ENCODE measurements around the gene INSIG2.
"Not testable (repeated sequence)": the region's sequence is repeated elsewhere in the genome, so short reads cannot be mapped to it uniquely, and the experiment has no call there.

The INSIG2 gene

DNA sequence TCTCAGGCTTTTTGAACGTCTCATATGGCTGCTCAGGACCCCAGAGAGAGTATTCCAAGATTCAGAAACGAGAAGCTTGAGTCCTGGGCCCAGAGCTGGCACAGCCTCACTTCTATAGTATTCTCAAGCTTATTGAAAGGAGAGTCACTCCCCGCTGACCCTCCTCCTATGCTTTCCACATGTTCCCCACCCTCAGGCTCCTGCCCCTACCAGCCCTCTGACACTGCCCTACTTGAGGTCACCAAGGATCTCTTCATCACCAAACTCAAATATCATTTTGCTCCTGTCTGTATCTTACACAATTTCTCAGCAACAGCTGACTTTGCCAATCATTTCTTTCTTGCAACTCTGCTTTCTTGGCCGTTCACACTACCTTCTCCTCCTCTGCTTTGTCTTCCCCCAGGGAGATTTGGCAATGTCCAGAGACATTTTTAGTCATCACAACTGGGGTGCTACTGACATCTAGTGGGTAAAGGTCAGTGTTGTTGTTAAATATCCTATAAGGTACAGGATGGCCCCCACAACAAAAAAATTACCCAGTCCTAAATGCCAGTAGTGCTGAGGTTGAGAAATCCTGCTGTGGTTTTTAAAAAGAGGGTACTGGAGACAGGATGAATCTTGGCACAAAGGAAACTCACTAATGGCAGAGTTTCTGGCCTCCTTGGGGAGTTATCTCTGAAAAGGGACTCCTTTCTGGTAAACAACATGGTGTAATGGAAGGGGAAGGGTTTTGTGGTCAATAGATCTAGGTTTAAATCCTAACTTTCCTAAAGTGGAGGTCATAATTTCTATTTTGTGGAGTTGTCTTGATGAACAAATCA lies 26.9 kb upstream of the INSIG2 start:
- no peak for DNase-seq

DNA sequence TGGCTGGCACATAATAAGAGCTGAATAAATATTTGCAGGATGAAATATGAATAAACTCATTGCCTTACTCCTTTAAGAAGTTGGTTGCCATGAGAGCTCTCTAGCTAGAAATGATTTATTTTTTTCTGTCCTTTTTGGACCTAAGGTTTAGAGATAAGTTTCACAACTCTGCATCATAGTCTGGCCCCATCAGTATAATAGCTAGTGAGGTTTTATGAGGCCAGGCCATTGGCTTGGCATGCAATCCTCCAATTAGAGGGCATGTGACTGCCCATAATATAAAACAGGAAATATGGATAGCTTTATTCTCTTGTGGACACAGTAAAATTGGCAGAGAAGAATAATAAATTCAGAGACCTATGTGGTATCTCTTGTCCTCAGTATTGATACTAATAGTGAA lies 26.2 kb upstream of the INSIG2 start:
- DNase-seq, result no peak

DNA sequence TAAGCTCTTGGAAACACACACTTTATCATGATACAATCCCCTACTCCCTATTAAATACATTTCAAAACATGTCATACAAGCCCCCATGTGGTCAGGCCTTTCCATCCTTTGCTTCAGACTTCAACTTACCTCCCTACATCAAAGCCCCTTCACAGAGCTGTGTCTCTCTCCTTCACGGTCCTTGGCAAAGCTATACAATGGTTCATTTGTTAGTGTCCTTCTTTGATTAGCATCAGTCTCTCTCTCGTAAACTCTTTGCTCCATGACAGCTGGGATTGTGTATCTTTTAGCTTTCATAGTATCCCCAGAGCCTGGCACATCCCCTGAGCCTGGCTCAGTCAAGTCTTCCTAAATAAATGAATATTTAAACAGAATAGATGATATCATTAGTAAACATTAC lies 25.6 kb upstream of the INSIG2 start:
- DNase-seq, result no peak

DNA sequence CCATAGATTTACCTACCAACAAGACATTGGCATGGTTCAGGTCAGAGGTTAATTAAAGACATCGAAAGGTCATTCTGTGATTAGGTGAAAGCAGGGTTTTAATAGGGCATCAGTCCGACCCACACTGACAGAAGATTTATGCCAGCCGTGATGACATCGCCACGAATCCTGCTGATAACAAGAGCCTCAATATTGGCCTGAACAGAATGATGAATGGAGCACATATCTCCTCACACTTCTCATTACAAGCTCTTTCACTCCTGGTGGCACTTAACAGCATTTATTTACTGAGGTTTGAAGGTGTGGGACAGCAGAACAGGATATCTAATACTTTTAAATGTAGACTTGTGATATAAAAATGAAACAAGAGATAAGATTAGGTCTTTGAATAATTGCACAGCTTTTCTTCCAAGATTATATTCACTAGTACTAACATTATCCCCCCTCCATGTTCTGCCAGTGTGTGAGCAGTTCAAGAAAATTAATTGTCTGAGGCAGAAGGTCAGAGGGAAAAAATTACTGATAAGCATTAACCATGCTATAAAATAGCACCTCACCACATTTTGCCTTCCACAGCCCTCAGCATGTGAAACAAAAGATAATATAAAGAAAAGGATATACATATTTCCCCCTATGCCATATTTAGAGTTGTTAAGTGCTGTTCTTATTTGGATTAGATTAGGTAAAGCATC lies 23.1 kb upstream of the INSIG2 start:
- DNase-seq, result no peak

DNA sequence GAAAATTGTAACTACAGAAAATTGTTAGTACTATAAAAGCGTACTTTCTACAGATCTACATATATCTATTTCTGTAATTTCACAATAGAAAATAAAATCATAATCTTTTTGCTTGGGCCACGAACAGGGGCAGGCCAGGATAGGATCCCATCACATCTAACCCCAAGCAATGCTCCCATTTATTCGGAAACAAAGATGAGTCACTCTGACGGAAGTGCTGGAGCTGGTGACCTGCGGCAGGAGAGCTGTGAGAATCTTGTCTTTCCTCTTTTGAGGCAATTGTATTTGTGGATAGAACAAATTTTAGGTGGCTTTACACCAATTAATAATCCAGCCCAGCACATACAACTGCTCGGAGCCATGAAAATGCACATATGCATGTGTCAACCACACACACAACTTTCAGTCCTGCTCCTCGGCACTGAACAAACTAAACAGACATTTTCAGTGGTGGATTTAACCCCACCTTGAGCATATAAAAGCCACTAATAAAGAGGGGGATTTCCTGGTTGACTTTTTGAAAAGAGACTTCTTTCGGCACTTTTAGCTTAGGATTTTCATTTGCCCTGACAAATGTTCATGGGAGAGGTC lies 22.3 kb upstream of the INSIG2 start:
- no peak for DNase-seq

GRCh38 chr2:118077636-118078247 lies 10.5 kb upstream of the INSIG2 start:
- no peak for DNase-seq

- DNase-seq, result no peak
Measured at GRCh38 chr2:118078734-118079133, 9.5 kb upstream of the INSIG2 start.

- no peak for DNase-seq
Measured at GRCh38 chr2:118084491-118085089, 3.7 kb upstream of the INSIG2 start.

DNA sequence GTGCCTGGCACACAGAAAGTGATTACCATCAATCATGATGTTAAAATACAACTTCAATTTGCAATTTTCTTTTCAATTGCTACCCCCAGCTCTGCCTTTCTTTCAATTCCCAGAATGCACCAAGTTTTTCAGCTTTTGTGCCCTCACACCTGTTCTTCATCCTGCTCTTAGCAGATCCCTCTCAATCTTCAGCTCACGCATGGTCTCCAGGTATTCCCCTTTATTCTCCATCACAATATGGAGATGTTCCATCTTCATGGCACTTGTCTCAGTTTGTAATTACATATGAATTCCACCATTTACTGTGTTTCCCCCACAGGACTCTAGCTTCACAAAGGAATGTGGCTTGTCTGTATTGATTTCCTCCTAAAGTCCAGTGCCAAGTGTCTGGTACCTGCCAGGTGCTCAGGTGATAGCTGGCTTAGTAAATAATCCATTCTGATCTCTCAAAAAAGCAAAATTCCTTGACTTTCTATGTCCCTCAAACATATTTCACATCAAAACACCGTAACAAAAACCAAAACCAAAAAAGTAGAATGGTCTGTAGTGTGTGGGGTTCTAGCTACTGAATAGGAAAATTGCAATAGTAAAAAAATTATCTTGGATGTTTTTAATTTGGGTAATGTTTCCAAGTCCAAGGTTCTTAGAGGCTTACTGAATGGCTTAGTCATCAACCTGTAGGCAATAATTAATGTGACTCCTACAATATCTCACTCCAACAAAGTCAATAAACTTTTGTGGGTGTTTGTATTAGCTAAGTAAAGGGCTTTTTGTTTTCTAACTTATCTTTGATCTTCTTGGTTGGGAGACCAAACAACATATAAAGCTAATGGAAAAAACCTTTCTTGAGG lies 2.9 kb upstream of the INSIG2 start:
- DNase-seq, result no peak

DNA sequence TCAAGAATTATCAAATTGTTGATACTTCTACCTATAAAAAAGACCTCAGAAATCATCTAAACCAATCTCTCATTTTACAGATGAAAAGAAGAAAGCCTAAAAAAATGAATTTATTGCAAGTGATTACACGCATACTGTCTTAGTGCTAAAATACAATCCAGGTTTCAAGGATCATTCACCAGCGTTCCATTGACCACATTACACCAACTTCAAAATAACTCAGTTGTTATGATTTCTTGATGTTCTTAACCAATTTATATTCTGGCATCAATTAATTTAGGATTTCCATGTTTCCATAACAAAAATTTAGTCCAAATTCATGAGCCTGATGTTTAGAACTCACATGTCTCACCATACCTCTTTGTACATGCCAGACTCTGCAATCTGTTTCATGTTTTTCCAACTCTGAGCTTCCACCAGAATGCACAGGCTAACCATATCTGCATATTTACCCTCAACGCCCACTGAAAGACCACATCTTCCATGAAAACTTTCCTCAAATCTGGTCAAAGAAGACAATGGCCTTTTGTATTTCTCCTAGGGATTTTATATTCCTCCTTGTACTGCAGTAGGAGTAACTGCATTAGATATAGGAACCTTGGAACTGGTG lies 2.1 kb upstream of the INSIG2 start:
- DNase-seq, result no peak

DNA sequence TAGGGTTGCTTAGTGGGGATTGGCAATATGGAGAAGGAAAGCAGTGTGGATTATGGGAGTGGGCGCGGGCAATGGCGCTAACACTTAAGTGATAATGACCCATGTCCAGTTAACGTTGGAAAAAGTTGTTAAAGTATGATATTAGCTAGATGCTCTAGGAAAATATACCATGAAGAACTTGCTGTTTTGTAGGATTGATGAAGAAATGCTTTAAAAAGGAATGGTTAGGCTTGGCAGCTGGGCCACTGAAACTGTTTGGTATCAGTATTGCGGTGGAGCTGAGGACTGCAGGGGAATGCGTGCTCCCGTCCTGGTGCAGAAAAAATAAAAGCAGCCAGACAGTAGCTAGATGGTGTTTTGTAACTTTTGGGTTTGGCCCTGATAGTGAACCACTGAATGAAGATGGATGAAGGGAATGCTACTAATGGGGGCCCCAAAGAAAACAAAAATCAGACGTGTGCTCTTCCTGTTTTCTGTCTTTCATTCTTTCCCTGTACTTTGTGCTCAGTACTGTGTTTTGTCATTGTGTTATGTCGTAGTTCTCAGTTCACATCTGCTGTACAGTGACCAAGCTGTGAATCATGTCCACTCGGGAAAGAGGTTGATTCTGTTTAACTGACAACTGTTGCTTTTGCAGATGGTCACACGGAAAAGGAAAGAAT lies 999 bp downstream of the INSIG2 start:
- no peak for DNase-seq

GRCh38 chr2:118090387-118091139 lies 2.3 kb downstream of the INSIG2 start:
- no peak for DNase-seq

DNA sequence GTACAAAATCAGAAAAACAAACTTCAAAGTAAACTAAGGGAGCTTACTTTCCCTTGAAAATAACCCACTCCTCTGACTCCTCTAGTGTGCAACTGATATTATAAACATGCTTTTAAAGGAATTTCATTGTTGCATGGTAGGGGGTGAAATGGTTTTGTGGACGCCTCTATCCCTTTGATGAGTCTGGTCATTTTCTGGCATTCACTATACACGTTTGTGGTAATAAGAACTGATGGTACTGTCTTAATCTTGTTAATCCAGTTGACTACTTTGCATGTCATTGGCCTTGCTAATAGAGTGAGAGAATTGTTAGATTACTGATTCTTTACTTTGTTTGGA lies 2.8 kb downstream of the INSIG2 start:
- DNase-seq, result no peak

DNA sequence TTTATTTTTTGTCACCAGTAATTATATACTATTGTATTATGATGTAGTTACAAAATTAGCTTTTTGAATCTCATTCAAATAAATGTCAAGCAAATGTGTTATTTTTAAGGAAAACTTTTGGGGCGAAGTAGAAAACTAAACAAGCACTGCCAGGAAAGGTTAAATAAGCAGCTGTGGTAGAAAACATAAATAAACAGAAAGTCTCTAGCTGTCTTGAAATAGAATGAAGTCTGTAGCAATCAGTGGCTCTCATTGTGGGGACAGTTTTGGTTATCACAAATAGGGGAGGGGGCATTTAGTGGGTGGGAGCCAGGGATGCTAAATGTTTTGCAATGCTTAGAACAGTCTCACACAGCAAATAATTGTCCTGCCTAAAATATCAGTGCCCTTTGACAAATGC lies 3.4 kb downstream of the INSIG2 start:
- DNase-seq, result no peak

- not testable (repeated sequence) for DNase-seq
Measured at GRCh38 chr2:118094102-118094501, 5.8 kb downstream of the INSIG2 start.

DNA sequence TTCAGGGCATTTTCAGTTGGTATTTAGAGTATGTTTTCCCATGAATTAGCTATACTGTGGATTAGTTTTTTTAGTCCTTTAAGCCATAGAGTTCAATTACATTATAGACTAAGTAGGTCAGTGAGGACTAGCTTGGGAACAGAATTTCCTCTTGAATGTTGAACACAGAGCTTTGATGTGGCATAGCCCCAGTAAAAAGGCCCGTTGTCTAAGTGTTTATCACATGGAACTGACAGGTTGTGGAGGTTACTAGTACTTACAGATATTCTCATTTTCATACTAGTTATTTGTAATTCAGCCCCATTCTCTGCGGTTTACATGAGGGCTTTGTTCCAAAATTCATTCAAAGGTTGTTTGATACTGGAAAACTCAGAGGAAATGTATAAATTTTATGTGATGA lies 6.2 kb downstream of the INSIG2 start:
- no peak for DNase-seq

DNA sequence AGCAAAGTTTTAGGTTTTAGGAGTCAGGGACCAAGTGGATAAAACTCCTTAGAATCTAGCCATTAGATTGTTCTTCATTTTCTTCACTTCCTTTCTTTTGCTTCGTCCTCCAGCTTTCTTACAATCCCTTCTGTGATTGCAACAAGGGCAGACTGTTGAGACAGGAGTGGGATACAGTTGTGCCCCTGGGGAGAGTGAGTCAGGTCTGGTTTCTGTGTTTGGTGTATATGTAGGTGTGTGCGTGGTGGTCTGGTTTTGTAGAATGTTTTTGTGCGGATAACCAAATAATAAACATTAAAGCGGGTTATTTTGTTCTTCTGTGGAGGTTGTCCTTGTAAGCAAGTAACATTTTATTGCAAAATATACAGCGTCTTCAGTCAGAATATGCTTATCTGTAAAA lies 7.3 kb downstream of the INSIG2 start:
- DNase-seq, result no peak

GRCh38 chr2:118097657-118098056 lies 9.4 kb downstream of the INSIG2 start:
- no peak for DNase-seq

GRCh38 chr2:118098307-118099030 lies 10.2 kb downstream of the INSIG2 start:
- no peak for DNase-seq
